H9 (cell line): Measurements from ENCODE around the gene FA2H. TPM values are rescaled to one million over a fixed set of nuclear protein-coding genes. Genes with fewer than 3 reads are reported as not detected.

Experiments used
- DNase-seq: peaks from one replicate; pipeline ENCODE4 v3.0.0-alpha.2; 2017
- H2AFZ ChIP-seq: one replicate; pipeline ENCODE4 v1.6.1; 2013; ENCODE audit warnings: mild to moderate bottlenecking, low read length, control low read depth, moderate library complexity
- H2AK5ac ChIP-seq: 2 replicates; pipeline ENCODE4 v1.6.1; 2013; ENCODE audit warnings: low read length, control low read depth, mixed read lengths; ENCODE audit not compliant: insufficient read length
- H2BK120ac ChIP-seq: one replicate; pipeline ENCODE4 v1.6.1; 2013; ENCODE audit warnings: low read depth, mild to moderate bottlenecking, low read length, control low read depth, inconsistent platforms; ENCODE audit not compliant: poor library complexity, severe bottlenecking
- H2BK12ac ChIP-seq: 2 replicates; pipeline ENCODE4 v1.6.1; 2013; ENCODE audit warnings: low read length, control low read depth, mixed read lengths, low read depth; ENCODE audit not compliant: insufficient read length
- H2BK15ac ChIP-seq: 2 replicates; pipeline ENCODE4 v1.6.1; 2013; ENCODE audit warnings: low read depth, low read length, control low read depth
- H2BK20ac ChIP-seq: one replicate; pipeline ENCODE4 v1.6.1; 2013; ENCODE audit warnings: low read depth, mild to moderate bottlenecking, low read length, control low read depth, inconsistent platforms; ENCODE audit not compliant: poor library complexity, severe bottlenecking
- H2BK5ac ChIP-seq: 2 replicates; pipeline ENCODE4 v1.6.1; 2013; ENCODE audit warnings: low read length, control low read depth, mixed read lengths; ENCODE audit not compliant: insufficient read length
- H3K14ac ChIP-seq: 2 replicates; pipeline ENCODE4 v1.6.1; 2013; ENCODE audit warnings: low read length, control low read depth; ENCODE audit not compliant: insufficient read depth
- H3K18ac ChIP-seq: 2 replicates; pipeline ENCODE4 v1.6.1; 2013; ENCODE audit warnings: low read depth, mild to moderate bottlenecking, mixed read lengths, low read length, control low read depth; ENCODE audit not compliant: insufficient read length
- H3K23ac ChIP-seq: 2 replicates; pipeline ENCODE4 v1.6.1; 2013; ENCODE audit warnings: low read length, control low read depth, mixed read lengths, low read depth; ENCODE audit not compliant: insufficient read length
- H3K23me2 ChIP-seq: 2 replicates; pipeline ENCODE4 v1.6.1; 2013; ENCODE audit warnings: low read depth, mild to moderate bottlenecking, mixed read lengths, low read length, control low read depth; ENCODE audit not compliant: insufficient read length, poor library complexity, severe bottlenecking
- H3K27ac ChIP-seq: 2 replicates; pipeline ENCODE4 v1.5.1; 2013; ENCODE audit warnings: low read length, control low read depth, mixed read lengths, low read depth; ENCODE audit not compliant: insufficient read length
- H3K27me3 ChIP-seq: 2 replicates; pipeline ENCODE4 v1.6.1; 2013; ENCODE audit warnings: low read length, control low read depth, inconsistent platforms; ENCODE audit not compliant: insufficient read depth
- H3K4ac ChIP-seq: 2 replicates; pipeline ENCODE4 v1.6.1; 2013; ENCODE audit warnings: low read depth, mild to moderate bottlenecking, control low read depth, inconsistent platforms, low read length, moderate library complexity
- H3K4me1 ChIP-seq: 2 replicates; pipeline ENCODE4 v1.6.1; 2013; ENCODE audit warnings: low read length, control low read depth, inconsistent platforms; ENCODE audit not compliant: insufficient read depth
- H3K4me2 ChIP-seq: 2 replicates; pipeline ENCODE4 v1.6.1; 2013; ENCODE audit warnings: low read length, control low read depth, mixed read lengths; ENCODE audit not compliant: insufficient read length, insufficient read depth
- H3K56ac ChIP-seq: 2 replicates; pipeline ENCODE4 v1.6.1; 2013; ENCODE audit warnings: low read depth, mild to moderate bottlenecking, mixed read lengths, low read length, control low read depth; ENCODE audit not compliant: insufficient read length
- H3K79me1 ChIP-seq: 2 replicates; pipeline ENCODE4 v1.6.1; 2013; ENCODE audit warnings: low read depth, mild to moderate bottlenecking, moderate library complexity, low read length, control low read depth, inconsistent platforms; ENCODE audit not compliant: insufficient read depth, poor library complexity, severe bottlenecking
- H3K79me2 ChIP-seq: 2 replicates; pipeline ENCODE4 v1.6.1; 2013; ENCODE audit warnings: low read length, control low read depth, inconsistent platforms; ENCODE audit not compliant: insufficient read depth
- H3K9ac ChIP-seq: 2 replicates; pipeline ENCODE4 v1.6.1; 2013; ENCODE audit warnings: low read length, control low read depth, mixed read lengths; ENCODE audit not compliant: insufficient read length; ENCODE audit errors: extremely low read depth
- H3K9me3 ChIP-seq: one replicate; pipeline ENCODE4 v1.6.1; 2013; ENCODE audit warnings: low read depth, low read length, inconsistent platforms; ENCODE audit not compliant: control insufficient read depth
- H3T11ph ChIP-seq: one replicate; pipeline ENCODE4 v1.6.1; 2013; ENCODE audit warnings: mild to moderate bottlenecking, low read length, control low read depth, inconsistent platforms
- H4K20me1 ChIP-seq: one replicate; pipeline ENCODE4 v1.6.1; 2013; ENCODE audit not compliant: control insufficient read depth, insufficient read length, insufficient read depth
- H4K5ac ChIP-seq: 2 replicates; pipeline ENCODE4 v1.6.1; 2013; ENCODE audit warnings: low read depth, mild to moderate bottlenecking, mixed read lengths, low read length, control low read depth; ENCODE audit not compliant: insufficient read length
- H4K8ac ChIP-seq: replicated peaks from 2 replicates; pipeline ENCODE4 v1.6.1; 2013; ENCODE audit warnings: low read length, control low read depth, mixed read lengths, low read depth; ENCODE audit not compliant: insufficient read length
- H4K91ac ChIP-seq: 2 replicates; pipeline ENCODE4 v1.6.1; 2013; ENCODE audit warnings: low read depth, mild to moderate bottlenecking, moderate library complexity, mixed read lengths, low read length, control low read depth; ENCODE audit not compliant: insufficient read length
- H3K27ac Mint-ChIP-seq, 3 experiments: 2 replicates in 2 of 3; 3 replicates in 1 of 3; pipeline ENCODE4 v1.8.0; 2020 to 2021; ENCODE audit warnings: mixed read lengths in 3 of 3, mild to moderate bottlenecking in 1 of 3, moderate library complexity in 1 of 3
- H3K27me3 Mint-ChIP-seq: 2 replicates; pipeline ENCODE4 v1.8.0; 2021; ENCODE audit warnings: low read depth, mild to moderate bottlenecking, moderate library complexity, mixed read lengths
- H3K36me3 Mint-ChIP-seq, 3 experiments: 2 replicates in 2 of 3; 3 replicates in 1 of 3; pipeline ENCODE4 v1.8.0; 2020 to 2021; ENCODE audit warnings: low read depth in 3 of 3, mixed read lengths in 3 of 3; ENCODE audit not compliant: insufficient read depth in 1 of 3
- H3K4me1 Mint-ChIP-seq, 2 experiments: 2 replicates each; pipeline ENCODE4 v1.8.0; 2020; ENCODE audit warnings: mixed read lengths in 2 of 2
- H3K4me3 Mint-ChIP-seq, 2 experiments: 2 replicates in 1 of 2; 3 replicates in 1 of 2; pipeline ENCODE4 v1.8.0; 2020 to 2021; ENCODE audit warnings: mild to moderate bottlenecking in 2 of 2, mixed read lengths in 2 of 2, moderate library complexity in 1 of 2
- H3K9me3 Mint-ChIP-seq, 2 experiments: 2 replicates in 1 of 2; 3 replicates in 1 of 2; pipeline ENCODE4 v1.8.0; 2020; ENCODE audit warnings: mild to moderate bottlenecking in 2 of 2, mixed read lengths in 2 of 2, moderate library complexity in 1 of 2
- WGBS: extraction: QIAGEN DNeasy Blood & Tissue Kit; methylation state at CpG from one replicate; pipeline ENCODE4 v1.1.7; 2013; ENCODE audit warnings: missing lambda C conversion rate, low lambda C conversion rate, mixed read lengths; ENCODE audit not compliant: insufficient read length; ENCODE audit errors: extremely low coverage; 5-methylcytosine and 5-hydroxymethylcytosine counted together
- total RNA-seq: library from RNA; stranded (reverse); gene quantifications from 2 replicates; pipeline ENCODE4 v1.2.1, GENCODE V29; 2021
- TF ChIP-seq, protein P1 (sequence below): fragments of 200-600 bp; sonication (generic); conservative IDR thresholded peaks from 3 replicates; pipeline ENCODE4 v1.8.0; 2021; ENCODE audit warnings: antibody characterized with exemption, mild to moderate bottlenecking

Gene FA2H
- total RNA-seq, 1 experiment from 2014 or later = 25.1 TPM

DNA sequence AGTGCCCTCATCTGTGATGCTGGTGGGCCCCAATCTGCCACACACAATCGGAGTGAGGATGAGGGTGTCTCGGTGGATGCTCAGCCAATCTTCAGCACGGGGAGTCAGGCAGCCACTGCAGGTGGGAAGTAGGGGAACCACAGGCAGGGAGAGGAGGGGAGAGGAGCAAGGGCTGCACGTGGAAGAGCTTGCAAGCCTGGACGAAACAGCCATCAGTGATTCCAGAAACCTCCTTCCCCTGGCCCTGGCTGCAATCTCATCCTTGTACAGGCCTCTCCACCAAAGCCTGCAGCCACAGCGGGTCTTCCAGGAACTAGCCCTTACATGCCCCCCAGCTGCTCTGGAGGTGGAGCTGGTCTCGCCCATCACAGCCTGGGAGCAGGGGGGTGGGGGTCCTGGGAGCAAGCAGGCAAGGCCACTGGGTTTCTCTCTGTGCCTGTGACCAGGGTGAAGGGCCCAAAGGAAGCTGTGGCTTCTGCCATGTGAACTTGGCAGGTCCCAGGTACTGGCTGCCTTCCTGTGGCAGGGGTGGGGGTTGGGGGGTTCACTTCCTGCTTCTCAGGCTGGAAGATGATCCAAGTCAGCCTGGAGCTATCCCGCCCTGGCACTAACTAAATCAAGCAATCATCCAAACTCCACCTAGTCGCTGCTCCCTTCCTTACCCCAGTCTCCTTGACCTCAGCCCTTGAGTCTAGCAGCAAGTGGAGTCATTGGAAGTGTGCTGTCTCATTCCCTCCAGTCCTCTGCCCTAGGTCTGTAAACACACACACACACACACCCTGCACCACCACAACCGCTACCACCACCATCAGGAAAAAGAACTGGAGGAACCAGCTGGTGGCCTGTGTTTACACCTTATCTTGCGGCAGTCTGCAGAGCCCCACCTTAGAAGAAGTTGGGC is 44.6 kb downstream of the FA2H start:
- H3K4me1 Mint-ChIP-seq = peaks cover 30 to 31% of the 10 kb centered on the region in 2 experiments
- no peak overlapping the region for H2BK5ac ChIP-seq
- H3K14ac ChIP-seq = 0 out of 2 replicates have a peak overlapping the region, but pooled peaks have one; percentile 34
- H3K9me3 Mint-ChIP-seq = peaks cover 11 to 12% of the 10 kb centered on the region in 2 experiments
- WGBS = no CpG with 5 or more reads among the region's 11 CpGs
- no peak overlapping the region for H4K8ac ChIP-seq
- no peak overlapping the region for H3K27ac ChIP-seq
- no peak overlapping the region for H3T11ph ChIP-seq
- no peak overlapping the region for H4K91ac ChIP-seq
- no peak overlapping the region for H2AK5ac ChIP-seq
- no peaks in the 10 kb centered on the region for H3K9me3 ChIP-seq
- H3K23me2 ChIP-seq = no peaks in the 10 kb centered on the region
- no peak overlapping the region for H3K9ac ChIP-seq
- H3K4ac ChIP-seq = no peak overlapping the region
- no peaks in the 10 kb centered on the region for H3K79me1 ChIP-seq
- peaks cover 3 to 22% (median 7%) of the 10 kb centered on the region in 3 experiments; a peak in 5 of 7 replicates for H3K36me3 Mint-ChIP-seq
- H2AFZ ChIP-seq = no peak overlapping the region
- H4K20me1 ChIP-seq = no peaks in the 10 kb centered on the region
- H2BK12ac ChIP-seq = no peak overlapping the region
- no peak overlapping the region for H3K4me3 Mint-ChIP-seq
- no peaks in the 10 kb centered on the region; the same call in 1 of the 2 replicates for H3K27me3 Mint-ChIP-seq
- H3K56ac ChIP-seq = no peak overlapping the region
- no peak overlapping the region for H2BK120ac ChIP-seq
- peak overlapping the region in 2 of 3 experiments; percentile 45 to 85; a peak in 3 of 7 replicates for H3K27ac Mint-ChIP-seq
- H3K18ac ChIP-seq = no peak overlapping the region
- no peak overlapping the region for H3K4me2 ChIP-seq
- no peak overlapping the region for H2BK20ac ChIP-seq
- no peak overlapping the region for H2BK15ac ChIP-seq
- peaks cover 2% of the 10 kb centered on the region; the same call in 1 of the 2 replicates for H3K4me1 ChIP-seq
- TF ChIP-seq, protein P1, sequence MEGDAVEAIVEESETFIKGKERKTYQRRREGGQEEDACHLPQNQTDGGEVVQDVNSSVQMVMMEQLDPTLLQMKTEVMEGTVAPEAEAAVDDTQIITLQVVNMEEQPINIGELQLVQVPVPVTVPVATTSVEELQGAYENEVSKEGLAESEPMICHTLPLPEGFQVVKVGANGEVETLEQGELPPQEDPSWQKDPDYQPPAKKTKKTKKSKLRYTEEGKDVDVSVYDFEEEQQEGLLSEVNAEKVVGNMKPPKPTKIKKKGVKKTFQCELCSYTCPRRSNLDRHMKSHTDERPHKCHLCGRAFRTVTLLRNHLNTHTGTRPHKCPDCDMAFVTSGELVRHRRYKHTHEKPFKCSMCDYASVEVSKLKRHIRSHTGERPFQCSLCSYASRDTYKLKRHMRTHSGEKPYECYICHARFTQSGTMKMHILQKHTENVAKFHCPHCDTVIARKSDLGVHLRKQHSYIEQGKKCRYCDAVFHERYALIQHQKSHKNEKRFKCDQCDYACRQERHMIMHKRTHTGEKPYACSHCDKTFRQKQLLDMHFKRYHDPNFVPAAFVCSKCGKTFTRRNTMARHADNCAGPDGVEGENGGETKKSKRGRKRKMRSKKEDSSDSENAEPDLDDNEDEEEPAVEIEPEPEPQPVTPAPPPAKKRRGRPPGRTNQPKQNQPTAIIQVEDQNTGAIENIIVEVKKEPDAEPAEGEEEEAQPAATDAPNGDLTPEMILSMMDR = no peak
- no peak overlapping the region for H4K5ac ChIP-seq
- H3K79me2 ChIP-seq = no peaks in the 10 kb centered on the region
- no peak overlapping the region for H3K23ac ChIP-seq
- no peaks in the 10 kb centered on the region for H3K27me3 ChIP-seq
- DNase-seq = no peak
